ENCODE results near the gene FHIT. TPM values are rescaled to one million over a fixed set of nuclear protein-coding genes. Genes with fewer than 3 reads are reported as not detected.

Gene FHIT
- polyA plus RNA-seq, 1 of the 3 experiments (the other 2 are of a cell fraction), result 0.41 TPM

GRCh38 chr3:59865351-59865750 is 1385.9 kb downstream of the FHIT start (continued):
- no peak for TF ChIP-seq TCF12 (IDR thresholded peaks at IDR 0.05)
- no peak for TF ChIP-seq ZBTB33 (IDR thresholded peaks at IDR 0.05; ENCODE audit: borderline replicate concordance, low read depth)
- no peak for TF ChIP-seq NRF1 (IDR thresholded peaks at IDR 0.05; ENCODE audit: low read depth, low read length)

- H2AFZ ChIP-seq (ENCODE audit: low read depth), result peak overlapping the region; percentile 47; the same call in 1 of the 2 replicates
- 0 out of 2 replicates have a peak, but pooled peaks have one; percentile 12 for TF ChIP-seq JUND (IDR thresholded peaks at IDR 0.05)
- TF ChIP-seq YY1 (IDR thresholded peaks at IDR 0.05; ENCODE audit: low read depth), result no peak
- TF ChIP-seq REST (IDR thresholded peaks at IDR 0.05; ENCODE audit: low read depth, low read length), result no peak
- TF ChIP-seq TAF1 (IDR thresholded peaks at IDR 0.05; ENCODE audit: borderline replicate concordance, low read depth, low read length), result no peak
- TF ChIP-seq FOSL2 (IDR thresholded peaks at IDR 0.05; ENCODE audit: borderline replicate concordance, low read depth), result peak; percentile 46; the same call in 1 of the 2 replicates
- no peak for TF ChIP-seq RAD21 (IDR thresholded peaks at IDR 0.05; ENCODE audit: low read length)
- no peak for TF ChIP-seq CTCF (IDR thresholded peaks at IDR 0.05)
- TF ChIP-seq MAX (IDR thresholded peaks at IDR 0.05; ENCODE audit: low read depth), result no peak
- CTCF ChIA-PET, result no interaction called here
- H3K4me1 ChIP-seq (ENCODE audit: control insufficient read depth in 1 of 2, insufficient read depth in 2 of 2, low read depth in 1 of 2, low read length in 1 of 2), result no peaks in the 10 kb centered on the region
- H3K4me2 ChIP-seq, result no peak overlapping the region
- 46% methylated on average over 6 of the region's 6 CpGs for WGBS (ENCODE audit: low lambda C conversion rate)
- no peak overlapping the region for H3K9ac ChIP-seq
- no peak overlapping the region for H3K27ac ChIP-seq (ENCODE audit: low read depth in 2 of 2, low read length in 1 of 2)
- no peaks in the 10 kb centered on the region for H3K36me3 ChIP-seq (replicated peaks in 1 of 2; ENCODE audit: control insufficient read depth in 1 of 2, insufficient read depth in 2 of 2, low read length in 1 of 2)
- no peak for DNase-seq
- POLR2A ChIA-PET, result no interaction called here
- H3F3A ChIP-seq (replicated peaks; ENCODE audit: insufficient read depth), result no peaks in the 10 kb centered on the region
- H3K9me3 ChIP-seq, result no peaks in the 10 kb centered on the region
- no peaks in the 10 kb centered on the region for H3K9me2 ChIP-seq
- H3K79me2 ChIP-seq (ENCODE audit: insufficient read depth), result no peaks in the 10 kb centered on the region
- H4K20me1 ChIP-seq (ENCODE audit: insufficient read depth), result no peaks in the 10 kb centered on the region
- no peak overlapping the region for H3K4me3 ChIP-seq (ENCODE audit: low read depth in 2 of 2, low read length in 1 of 2)
- no peaks in the 10 kb centered on the region; the same call in 1 of the 2 replicates for H3K27me3 ChIP-seq (ENCODE audit: insufficient read depth)
Observed at GRCh38 chr3:59862686-59863085, 1388.6 kb downstream of the FHIT start.
